H1 (cell line): Measurements from ENCODE around the gene NOP16. TPM values are rescaled to one million over a fixed set of nuclear protein-coding genes. Genes with fewer than 3 reads are reported as not detected.

Source experiments
- CTCF ChIA-PET: fragments of 300-600 bp; sonication (Branson Sonifier 250); formaldehyde crosslinking; loops from one replicate; lab custom pipeline; 2021; ENCODE audit not compliant: partially characterized antibody; lab: Charles Lee
- POLR2A ChIA-PET: fragments of 300-600 bp; sonication (Branson Sonifier 250); formaldehyde crosslinking; loops from one replicate; lab custom pipeline; 2021; ENCODE audit warnings: inconsistent platforms; ENCODE audit not compliant: partially characterized antibody; lab: Charles Lee
- DNase-seq, 2 experiments: peaks; one replicate each; pipeline versions ENCODE4 v3.0.0 to v3.0.0-alpha.2; 2010 to 2022; ENCODE audit warnings: low spot score in 2 of 2, low read depth in 1 of 2, mixed read lengths in 1 of 2
- FAIRE-seq: peaks from 2 replicates; lab custom pipeline; 2011; peaks lifted over from hg19 to GRCh38; lab: Jason Lieb, UNC
- H2AFZ ChIP-seq: 2 replicates; pipeline ENCODE4 v1.8.1; 2012; ENCODE audit warnings: low read length, inconsistent platforms
- H2AK5ac ChIP-seq: 2 replicates; pipeline ENCODE4 v1.6.1; 2013; ENCODE audit warnings: low read depth, low read length
- H2BK120ac ChIP-seq: replicated peaks from 2 replicates; pipeline ENCODE3; 2013; ENCODE audit warnings: low read depth, low read length, inconsistent platforms
- H2BK12ac ChIP-seq: 2 replicates; pipeline ENCODE4 v1.6.1; 2013; ENCODE audit warnings: low read depth, low read length
- H2BK15ac ChIP-seq: 2 replicates; pipeline ENCODE4 v1.6.1; 2013; ENCODE audit warnings: low read length
- H2BK20ac ChIP-seq: 2 replicates; pipeline ENCODE4 v1.6.1; 2013; ENCODE audit warnings: low read length
- H2BK5ac ChIP-seq: 2 replicates; pipeline ENCODE4 v1.6.1; 2013; ENCODE audit warnings: low read depth, low read length
- H3K14ac ChIP-seq: 2 replicates; pipeline ENCODE4 v1.6.1; 2013; ENCODE audit warnings: inconsistent platforms; ENCODE audit not compliant: insufficient read length
- H3K18ac ChIP-seq: 2 replicates; pipeline ENCODE4 v1.6.1; 2013; ENCODE audit warnings: low read length; ENCODE audit errors: extremely low read depth
- H3K23ac ChIP-seq: 2 replicates; pipeline ENCODE4 v1.6.1; 2013; ENCODE audit warnings: inconsistent platforms; ENCODE audit not compliant: insufficient read length
- H3K23me2 ChIP-seq: 2 replicates; pipeline ENCODE4 v1.6.1; 2013; ENCODE audit warnings: low read depth, low read length
- H3K27ac ChIP-seq: 2 replicates; pipeline ENCODE4 v1.6.1; 2011; ENCODE audit warnings: low read depth, low read length, inconsistent platforms
- H3K27me3 ChIP-seq, 4 experiments: replicated peaks in 1 of 4; 1 replicate in 1 of 4; 2 replicates in 3 of 4; pipeline versions ENCODE4 v1.6.1 to v1.8.1; 2011 to 2013; ENCODE audit warnings: low read length in 3 of 4, mild to moderate bottlenecking in 3 of 4, inconsistent platforms in 2 of 4, mixed read lengths in 2 of 4, moderate library complexity in 1 of 4; ENCODE audit not compliant: control insufficient read depth in 3 of 4, insufficient read depth in 3 of 4; ENCODE audit errors: extremely low read depth in 1 of 4
- H3K36me3 ChIP-seq, 4 experiments: 2 replicates each; pipeline versions ENCODE4 v1.6.1 to v1.8.1; 2011 to 2013; ENCODE audit warnings: mild to moderate bottlenecking in 4 of 4, low read length in 3 of 4, moderate library complexity in 2 of 4, control low read depth in 1 of 4, inconsistent platforms in 1 of 4; ENCODE audit not compliant: insufficient read depth in 4 of 4, control insufficient read depth in 2 of 4
- H3K4ac ChIP-seq: replicated peaks from 2 replicates; pipeline ENCODE3; 2013; ENCODE audit warnings: low read length, low read depth, mixed read lengths, inconsistent platforms; ENCODE audit not compliant: insufficient read length
- H3K4me1 ChIP-seq, 4 experiments: replicated peaks in 1 of 4; 1 replicate in 1 of 4; 2 replicates in 3 of 4; pipeline versions ENCODE4 v1.6.1 to v1.8.1; 2011 to 2013; ENCODE audit warnings: low read length in 3 of 4, inconsistent platforms in 2 of 4, mixed read lengths in 1 of 4; ENCODE audit not compliant: insufficient read depth in 4 of 4, control insufficient read depth in 3 of 4
- H3K4me2 ChIP-seq, 2 experiments: 2 replicates each; pipeline versions ENCODE4 v1.6.1 to v1.8.1; 2011 to 2013; ENCODE audit warnings: low read depth in 2 of 2, low read length in 2 of 2, control low read depth in 1 of 2, inconsistent platforms in 1 of 2, mild to moderate bottlenecking in 1 of 2; ENCODE audit not compliant: insufficient read depth in 1 of 2
- H3K4me3 ChIP-seq, 4 experiments: fragments of 200-600, 300-600 bp in 1 of 4; sonication (generic), shearing (Covaris generic), sonication (Bioruptor Twin) in 1 of 4; 2 replicates each; pipeline versions ENCODE4 v1.5.1 to v1.8.1; 2011 to 2016; ENCODE audit warnings: low read length in 4 of 4, low read depth in 3 of 4, control low read depth in 2 of 4, inconsistent platforms in 2 of 4, mild to moderate bottlenecking in 2 of 4, mixed read lengths in 1 of 4, moderate library complexity in 1 of 4; ENCODE audit not compliant: insufficient read depth in 2 of 4; ENCODE audit errors: extremely low read depth in 1 of 4
- H3K56ac ChIP-seq: replicated peaks from 2 replicates; pipeline ENCODE3; 2013; ENCODE audit warnings: low read depth, mild to moderate bottlenecking, mixed read lengths, low read length, inconsistent platforms; ENCODE audit not compliant: insufficient read length
- H3K79me1 ChIP-seq: 2 replicates; pipeline ENCODE4 v1.6.1; 2013; ENCODE audit warnings: low read depth, low read length, control low read depth
- H3K79me2 ChIP-seq, 2 experiments: 2 replicates each; pipeline versions ENCODE4 v1.6.1 to v1.8.1; 2012 to 2013; ENCODE audit warnings: low read length in 2 of 2, mild to moderate bottlenecking in 2 of 2, inconsistent platforms in 1 of 2; ENCODE audit not compliant: insufficient read depth in 2 of 2, control insufficient read depth in 1 of 2
- H3K9ac ChIP-seq, 4 experiments: replicated peaks in 1 of 4; 1 replicate in 1 of 4; 2 replicates in 3 of 4; pipeline versions ENCODE4 v1.6.1 to v1.8.1; 2011 to 2013; ENCODE audit warnings: low read depth in 3 of 4, low read length in 3 of 4, control low read depth in 2 of 4, mild to moderate bottlenecking in 2 of 4, moderate library complexity in 2 of 4, inconsistent platforms in 1 of 4; ENCODE audit errors: extremely low read depth in 1 of 4
- H3K9me3 ChIP-seq, 2 experiments: 2 replicates each; pipeline versions ENCODE4 v1.6.1 to v1.8.1; 2012 to 2013; ENCODE audit warnings: mild to moderate bottlenecking in 2 of 2, moderate library complexity in 2 of 2, control low read depth in 1 of 2, inconsistent platforms in 1 of 2, low read depth in 1 of 2, low read length in 1 of 2, mixed read lengths in 1 of 2; ENCODE audit not compliant: insufficient read depth in 2 of 2
- H4K20me1 ChIP-seq, 2 experiments: replicated peaks in 1 of 2; 2 replicates each; pipeline versions ENCODE3 to v1.8.1; 2011 to 2013; ENCODE audit warnings: inconsistent platforms in 2 of 2, low read length in 2 of 2, mild to moderate bottlenecking in 1 of 2; ENCODE audit not compliant: insufficient read depth in 2 of 2, control insufficient read depth in 1 of 2
- H4K5ac ChIP-seq: 2 replicates; pipeline ENCODE4 v1.6.1; 2013; ENCODE audit warnings: low read length, low read depth, mixed read lengths, inconsistent platforms; ENCODE audit not compliant: insufficient read length
- H4K8ac ChIP-seq: 2 replicates; pipeline ENCODE4 v1.8.0; 2013; ENCODE audit warnings: mild to moderate bottlenecking, moderate library complexity, low read length, inconsistent platforms; ENCODE audit not compliant: insufficient read depth; ENCODE audit errors: extremely low read depth
- H4K91ac ChIP-seq: replicated peaks from 2 replicates; pipeline ENCODE3; 2013; ENCODE audit warnings: low read length, mixed read lengths, inconsistent platforms; ENCODE audit not compliant: insufficient read length
- SAP30 ChIP-seq: fragments of 300-600 bp; sonication (generic); IDR thresholded peaks from 2 replicates; pipeline ENCODE4 v1.7.1; 2012; ENCODE audit warnings: low read length, moderate library complexity, mild to moderate bottlenecking, inconsistent platforms; ENCODE audit not compliant: insufficient read depth, insufficient replicate concordance
- SRF ChIP-seq: IDR thresholded peaks from 2 replicates; pipeline ENCODE4 v1.6.1; 2011; ENCODE audit warnings: mild to moderate bottlenecking, low read depth, low read length, moderate library complexity
- YY1 ChIP-seq: IDR thresholded peaks from 2 replicates; pipeline ENCODE4 v1.6.1; 2011; ENCODE audit warnings: low read depth, mild to moderate bottlenecking, low read length
- WGBS, 2 experiments: shearing (Covaris generic) in 1 of 2; methylation state at CpG; one replicate each; pipeline versions ENCODE4 v1.1.6 to v1.1.7; 2013 to 2015; ENCODE audit warnings: low lambda C conversion rate in 2 of 2, mixed read lengths in 2 of 2, inconsistent platforms in 1 of 2, low coverage in 1 of 2, missing lambda C conversion rate in 1 of 2; ENCODE audit not compliant: insufficient replicate concordance in 2 of 2, insufficient coverage in 1 of 2, insufficient read length in 1 of 2; ENCODE audit errors: extremely low coverage in 1 of 2, missing lambda C conversion rate in 1 of 2; 5-methylcytosine and 5-hydroxymethylcytosine counted together
- polyA plus RNA-seq, 7 experiments: library from polyadenylated mRNA; depleted of rRNA in 3 of 7; stranded (reverse) in 5 of 7; unstranded in 2 of 7; fragments of >200 nt in 5 of 7; fragments of 200-250 nt in 2 of 7; gene quantifications; 1 replicate in 5 of 7; 2 replicates in 1 of 7; 4 replicates in 1 of 7; pipeline versions ENCODE4 v1.2.1 to v1.2.3, GENCODE V29; 2011 to 2013; ENCODE audit warnings: missing spikeins in 2 of 7, mixed read lengths in 2 of 7
- total RNA-seq: library from RNA; stranded (reverse); fragmentation: NEBNext Ultra II Directional; extraction: Animal tissue kit (Norgen Biotek cat#: 25700); gene quantifications from 2 replicates; pipeline ENCODE4 v1.2.1, GENCODE V29; 2021
- TF ChIP-seq, protein P1 (sequence below): IDR thresholded peaks from 2 replicates; pipeline ENCODE4 v1.6.1; 2011; ENCODE audit warnings: low read length, improper control_type of control experiment

The NOP16 gene
- total and polyA plus RNA-seq, 2 of the 8 experiments (the other 6 are each of a cell fraction or from before 2014, with no cell fraction given), result 46.9 to 65.2 TPM

DNA sequence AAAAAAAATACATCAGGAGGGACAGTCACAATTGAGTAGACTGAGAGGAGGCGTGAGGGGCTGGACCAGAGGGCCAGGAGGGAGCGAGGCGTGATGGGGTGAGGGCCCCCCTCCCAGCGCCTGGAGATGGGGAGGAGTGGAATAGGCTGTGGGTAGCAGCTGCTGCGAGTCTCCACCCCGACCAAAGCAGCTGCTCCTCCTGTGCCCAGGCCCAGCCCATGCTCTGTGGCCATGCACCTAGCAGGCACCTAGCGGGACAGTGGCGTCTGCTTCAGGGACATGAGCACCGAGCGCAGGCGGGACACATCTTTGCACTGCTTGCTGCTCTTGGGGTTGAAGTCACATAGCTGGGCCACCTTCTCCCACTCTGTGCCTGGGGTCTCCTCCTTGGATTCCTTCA lies 4.1 kb upstream of the NOP16 start:
- H3K27ac ChIP-seq, result no peak overlapping the region
- 97% methylated on average over 11 of the region's 11 CpGs; no CpG with 5 or more reads in 1 of the 2 experiments for WGBS, 2 experiments
- TF ChIP-seq SRF, result no peak
- TF ChIP-seq YY1, result no peak
- TF ChIP-seq, protein P1, sequence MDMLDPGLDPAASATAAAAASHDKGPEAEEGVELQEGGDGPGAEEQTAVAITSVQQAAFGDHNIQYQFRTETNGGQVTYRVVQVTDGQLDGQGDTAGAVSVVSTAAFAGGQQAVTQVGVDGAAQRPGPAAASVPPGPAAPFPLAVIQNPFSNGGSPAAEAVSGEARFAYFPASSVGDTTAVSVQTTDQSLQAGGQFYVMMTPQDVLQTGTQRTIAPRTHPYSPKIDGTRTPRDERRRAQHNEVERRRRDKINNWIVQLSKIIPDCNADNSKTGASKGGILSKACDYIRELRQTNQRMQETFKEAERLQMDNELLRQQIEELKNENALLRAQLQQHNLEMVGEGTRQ, result no peak
- TF ChIP-seq SAP30, result no peak
- no peak overlapping the region for H2BK12ac ChIP-seq
- no peaks in the 10 kb centered on the region for H3K9me3 ChIP-seq
- peaks cover 3% of the 10 kb centered on the region; the same call in 1 of the 2 replicates for H3K79me1 ChIP-seq
- H3K4ac ChIP-seq, result no peak overlapping the region
- H3K4me1 ChIP-seq, result no peaks in the 10 kb centered on the region; a peak in 1 of 7 replicates
- FAIRE-seq, result no peak
- DNase-seq, result no peak
- no peak overlapping the region for H2AK5ac ChIP-seq
- no peak overlapping the region for H2BK15ac ChIP-seq
- no peak overlapping the region for H2AFZ ChIP-seq
- ChIA-PET CTCF (interaction anchor here (0.6 to 7.9 kb wide), 6 partner anchors 8 to 180 kb away, joined by 3 to 83 read pairs (median 4); partner anchors contain the start of gene FAF2), POLR2A (interaction anchor here (1.2 to 10.2 kb wide), 4 partner anchors 13 to 145 kb away, joined by 3 to 57 read pairs (median 7); partner anchors contain the start of genes KIAA1191 and RNF44)
- H3K4me2 ChIP-seq, result no peak overlapping the region
- H2BK5ac ChIP-seq, result no peak overlapping the region
- no peak overlapping the region for H3K56ac ChIP-seq
- no peaks in the 10 kb centered on the region for H3K27me3 ChIP-seq
- peaks cover 0 to 7% of the 10 kb centered on the region in 2 experiments; a peak in 3 of 4 replicates for H3K79me2 ChIP-seq
- H3K14ac ChIP-seq, result no peak overlapping the region
- H4K5ac ChIP-seq, result no peak overlapping the region
- H3K4me3 ChIP-seq, result no peak overlapping the region
- no peak overlapping the region; the same call in 1 of the 2 replicates for H4K8ac ChIP-seq
- H3K9ac ChIP-seq, result no peak overlapping the region
- no peak overlapping the region for H3K18ac ChIP-seq
- H3K23ac ChIP-seq, result no peak overlapping the region
- no peak overlapping the region for H2BK20ac ChIP-seq
- H2BK120ac ChIP-seq, result no peak overlapping the region
- peaks cover 7% of the 10 kb centered on the region; the same call in 1 of the 2 replicates for H3K23me2 ChIP-seq
- no peak overlapping the region for H4K91ac ChIP-seq
- peaks cover 0 to 1% of the 10 kb centered on the region in 2 experiments for H4K20me1 ChIP-seq
- H3K36me3 ChIP-seq, result no peaks in the 10 kb centered on the region; a peak in 1 of 8 replicates
